Activated CD8-positive, alpha-beta memory T cell treated with anti-CD3 and anti-CD28 coated beads, Interleukin-2, amount 50 U/mL, for 48 hours (primary cell): ENCODE measurements around the gene TBC1D5.
"Not testable (repeated sequence)": the region's sequence is repeated elsewhere in the genome, so short reads cannot be mapped to it uniquely, and the experiment has no call there.

Experiments
- DNase-seq: peaks from one replicate; pipeline ENCODE4 v3.0.0-alpha.2; 2020

TBC1D5 gene, protein sequence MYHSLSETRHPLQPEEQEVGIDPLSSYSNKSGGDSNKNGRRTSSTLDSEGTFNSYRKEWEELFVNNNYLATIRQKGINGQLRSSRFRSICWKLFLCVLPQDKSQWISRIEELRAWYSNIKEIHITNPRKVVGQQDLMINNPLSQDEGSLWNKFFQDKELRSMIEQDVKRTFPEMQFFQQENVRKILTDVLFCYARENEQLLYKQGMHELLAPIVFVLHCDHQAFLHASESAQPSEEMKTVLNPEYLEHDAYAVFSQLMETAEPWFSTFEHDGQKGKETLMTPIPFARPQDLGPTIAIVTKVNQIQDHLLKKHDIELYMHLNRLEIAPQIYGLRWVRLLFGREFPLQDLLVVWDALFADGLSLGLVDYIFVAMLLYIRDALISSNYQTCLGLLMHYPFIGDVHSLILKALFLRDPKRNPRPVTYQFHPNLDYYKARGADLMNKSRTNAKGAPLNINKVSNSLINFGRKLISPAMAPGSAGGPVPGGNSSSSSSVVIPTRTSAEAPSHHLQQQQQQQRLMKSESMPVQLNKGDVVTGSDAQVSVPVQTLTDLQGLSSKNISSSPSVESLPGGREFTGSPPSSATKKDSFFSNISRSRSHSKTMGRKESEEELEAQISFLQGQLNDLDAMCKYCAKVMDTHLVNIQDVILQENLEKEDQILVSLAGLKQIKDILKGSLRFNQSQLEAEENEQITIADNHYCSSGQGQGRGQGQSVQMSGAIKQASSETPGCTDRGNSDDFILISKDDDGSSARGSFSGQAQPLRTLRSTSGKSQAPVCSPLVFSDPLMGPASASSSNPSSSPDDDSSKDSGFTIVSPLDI

GRCh38 chr3:17742102-17742879, at the start of gene TBC1D5:
Gene TBC1D5, minus strand, starts transcription at chr3:17742631. Its CDS starts 234,061 bp downstream, at chr3:17508570.
- DNase-seq: peak; percentile 95

GRCh38 chr3:17783426-17783825, 41.0 kb upstream of the TBC1D5 start:
- DNase-seq: no peak

- no peak for DNase-seq
These were observed 40.3 kb upstream of the TBC1D5 start for GRCh38 chr3:17782751-17783150.

DNA sequence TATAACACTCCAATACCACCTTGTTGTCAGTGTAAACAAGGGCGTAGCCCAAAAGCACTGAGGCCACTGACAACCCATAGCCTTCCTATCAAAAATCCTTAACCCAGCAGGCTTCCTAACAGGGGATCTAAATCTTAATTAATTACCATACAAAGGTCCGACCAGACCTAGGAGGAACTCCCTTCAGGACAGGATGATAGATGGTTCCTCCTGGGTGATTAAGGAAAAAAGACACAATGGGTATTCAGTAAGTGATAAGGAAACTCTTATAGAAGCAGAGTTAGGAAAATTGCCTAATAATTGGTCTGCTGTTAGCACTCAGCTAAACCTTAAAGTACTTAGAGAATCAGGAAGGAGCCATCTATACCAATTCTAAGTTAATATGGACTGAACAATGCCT, 37.9 kb upstream of the TBC1D5 start:
- not testable (repeated sequence) for DNase-seq

- DNase-seq: not testable (repeated sequence)
These were observed 37.1 kb upstream of the TBC1D5 start for GRCh38 chr3:17779304-17780250.

DNA sequence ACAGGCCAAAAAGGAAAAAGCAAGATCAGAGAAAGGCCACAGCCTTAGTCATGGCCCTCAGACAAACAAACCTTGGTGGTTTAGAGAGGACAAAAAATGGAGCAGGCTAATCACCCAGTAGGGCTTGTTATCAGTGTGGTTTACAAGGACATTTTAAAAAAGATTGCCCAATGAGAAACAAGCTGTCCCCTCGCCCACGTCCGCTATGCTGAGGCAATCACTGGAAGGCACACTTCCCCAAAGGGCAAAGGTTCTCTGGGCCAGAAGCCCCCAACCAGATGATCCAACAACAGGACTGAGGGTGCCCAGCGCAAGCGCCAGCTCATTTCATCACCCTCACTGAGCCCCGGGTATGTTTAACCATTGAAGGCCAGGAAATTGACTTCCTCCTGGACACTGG, 34.9 kb upstream of the TBC1D5 start:
- DNase-seq: not testable (repeated sequence)

GRCh38 chr3:17775073-17775472, 32.6 kb upstream of the TBC1D5 start:
- peak; percentile 57 for DNase-seq

GRCh38 chr3:17774180-17774910, 31.9 kb upstream of the TBC1D5 start:
- peak; percentile 76 for DNase-seq

GRCh38 chr3:17772556-17772955, 30.1 kb upstream of the TBC1D5 start:
- no peak for DNase-seq

DNA sequence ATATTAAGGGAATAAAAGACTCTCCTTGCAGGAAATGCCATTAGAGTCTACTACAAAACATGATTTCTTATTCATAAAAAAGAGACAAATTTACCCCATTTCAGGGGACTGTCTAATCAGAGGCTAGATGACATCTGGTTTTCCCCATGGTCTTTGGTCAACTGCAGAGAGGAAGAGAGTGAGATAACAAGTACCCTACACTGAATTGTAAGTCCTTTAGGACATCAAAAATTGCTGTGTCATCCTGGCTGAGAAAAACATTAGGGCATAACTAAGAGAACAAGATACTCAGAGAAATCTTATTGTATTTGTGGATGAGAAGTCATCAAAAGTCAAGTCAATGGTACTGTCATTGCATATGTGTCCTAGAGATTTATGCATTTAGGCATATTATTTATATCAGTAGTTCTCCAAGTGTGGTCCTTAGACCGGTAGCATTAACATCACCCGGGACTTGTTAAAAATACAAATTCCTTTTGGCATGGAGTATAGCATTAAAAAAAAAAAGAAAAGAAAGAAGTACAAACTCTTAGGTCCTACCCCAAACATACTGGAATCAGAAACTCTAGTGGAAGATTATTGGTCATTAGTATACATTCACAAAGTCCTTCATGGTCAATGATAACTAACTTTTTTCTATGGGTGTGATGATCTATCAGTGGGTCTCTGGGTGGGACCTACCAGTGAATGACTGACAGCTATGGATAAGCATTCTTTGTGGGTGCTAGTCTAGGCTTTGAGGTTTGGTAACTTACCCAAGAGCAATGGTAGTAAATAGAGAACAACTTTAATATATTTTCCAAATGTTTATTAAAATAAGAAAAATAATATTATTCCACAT, 29.0 kb upstream of the TBC1D5 start:
- DNase-seq: no peak

- DNase-seq: no peak
These were observed 28.3 kb upstream of the TBC1D5 start for GRCh38 chr3:17770682-17771081.

GRCh38 chr3:17765819-17766472, 23.5 kb upstream of the TBC1D5 start:
- DNase-seq: no peak

GRCh38 chr3:17761563-17761962, 19.1 kb upstream of the TBC1D5 start:
- DNase-seq: no peak

GRCh38 chr3:17759901-17760300, 17.5 kb upstream of the TBC1D5 start:
- no peak for DNase-seq

DNA sequence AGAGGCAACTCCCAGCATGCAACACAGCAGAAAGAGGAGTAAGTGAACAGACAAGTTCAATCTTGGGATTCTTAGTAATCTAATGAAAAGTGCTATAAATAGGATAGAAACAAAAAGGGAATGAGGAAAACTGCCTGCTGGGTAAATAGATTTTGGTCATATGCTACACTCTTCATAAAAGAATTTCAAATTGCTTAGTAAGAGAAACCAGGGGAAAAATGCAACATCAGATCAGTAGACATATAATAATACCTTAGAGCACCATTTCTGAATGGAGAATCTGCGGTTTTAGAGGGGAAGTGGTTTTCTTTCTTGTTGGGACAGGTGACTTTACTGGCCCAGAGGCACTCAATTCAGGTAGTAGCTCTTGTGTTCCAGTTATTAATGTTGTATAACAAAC, 13.4 kb upstream of the TBC1D5 start:
- no peak for DNase-seq

DNA sequence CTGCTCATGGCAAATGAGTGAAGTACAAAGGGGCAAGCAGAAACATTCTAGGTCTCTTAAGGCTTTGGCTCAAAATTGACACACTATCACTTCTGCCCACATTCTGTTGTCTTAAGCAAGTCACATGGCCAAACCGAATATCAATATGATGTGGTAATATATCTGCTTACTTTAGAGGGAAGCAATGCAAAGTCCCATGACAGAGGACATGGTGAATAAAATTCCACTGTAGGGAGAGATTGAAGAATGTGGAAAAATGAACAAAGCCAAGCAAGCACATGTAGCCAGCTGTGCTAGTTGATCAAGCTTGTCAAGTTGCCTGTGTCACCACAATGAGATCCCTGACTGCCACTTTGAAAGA, 11.2 kb upstream of the TBC1D5 start:
- DNase-seq: no peak

DNA sequence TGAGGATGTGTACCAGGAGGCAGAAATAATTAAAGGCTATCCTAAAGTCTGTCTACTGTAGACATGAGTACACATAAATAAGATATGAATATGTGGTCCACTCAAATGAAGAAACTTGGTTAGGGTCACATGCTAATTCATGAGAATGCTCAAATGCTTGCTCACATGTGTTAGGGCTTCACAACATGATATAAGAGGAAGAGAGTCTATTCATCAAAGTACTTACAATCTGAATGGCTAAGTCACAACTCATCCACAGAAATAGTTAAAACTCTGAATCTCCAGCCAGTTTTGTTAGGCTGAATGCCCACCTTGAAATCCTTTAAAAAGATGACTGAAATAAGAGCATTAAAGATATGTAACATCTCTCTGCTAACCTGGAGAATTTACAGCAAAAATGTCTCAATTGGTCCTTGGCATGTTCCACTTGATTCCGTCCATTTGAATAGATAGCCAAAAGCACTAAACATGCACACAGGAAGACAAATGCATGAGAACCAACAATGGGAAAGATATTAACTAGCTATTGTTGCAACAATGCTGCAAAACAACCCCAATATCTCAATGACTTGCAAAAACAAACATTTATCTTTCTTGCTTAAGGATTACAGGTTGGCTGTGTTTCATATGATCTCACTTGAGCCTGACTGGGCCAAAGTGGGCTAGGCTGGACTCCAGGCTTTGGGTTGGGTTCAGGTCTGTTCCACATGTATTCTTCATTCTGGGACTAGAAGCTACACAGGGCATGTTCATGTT, 10.6 kb upstream of the TBC1D5 start:
- no peak for DNase-seq

GRCh38 chr3:17752436-17752835, 10.0 kb upstream of the TBC1D5 start:
- no peak for DNase-seq

GRCh38 chr3:17749705-17750293, 7.4 kb upstream of the TBC1D5 start:
- DNase-seq: no peak
